Measurements from ENCODE around the gene TTLL1.
"Not testable (repeated sequence)": the region's sequence is repeated elsewhere in the genome, so short reads cannot be mapped to it uniquely, and the experiment has no call there.

The TTLL1 gene

GRCh38 chr22:43013355-43014315 is 75.6 kb downstream of the TTLL1 start:
- no peak for DNase-seq

- DNase-seq = no peak
Measured at GRCh38 chr22:43012390-43012789, 76.8 kb downstream of the TTLL1 start.

GRCh38 chr22:43011079-43011478 is 78.1 kb downstream of the TTLL1 start:
- no peak for DNase-seq

- no peak for DNase-seq
Measured at GRCh38 chr22:43009444-43009843, 79.7 kb downstream of the TTLL1 start.

GRCh38 chr22:43008921-43009320 is 80.3 kb downstream of the TTLL1 start:
- DNase-seq = no peak

- no peak for DNase-seq
Measured at GRCh38 chr22:43008509-43008908, 80.7 kb downstream of the TTLL1 start.

- no peak for DNase-seq
Measured at GRCh38 chr22:43007519-43008102, 81.6 kb downstream of the TTLL1 start.

- DNase-seq = no peak
Measured at GRCh38 chr22:43006753-43007152, 82.4 kb downstream of the TTLL1 start.

GRCh38 chr22:43006016-43006505 is 83.1 kb downstream of the TTLL1 start:
- DNase-seq = no peak

GRCh38 chr22:43005106-43005505 is 84.1 kb downstream of the TTLL1 start:
- no peak for DNase-seq

- no peak for DNase-seq
Measured at GRCh38 chr22:43004362-43005035, 84.7 kb downstream of the TTLL1 start.

GRCh38 chr22:43002202-43002586 is 87.0 kb downstream of the TTLL1 start:
- DNase-seq = no peak

GRCh38 chr22:43001271-43002201 is 87.7 kb downstream of the TTLL1 start:
- no peak for DNase-seq

GRCh38 chr22:43000441-43001175 is 88.6 kb downstream of the TTLL1 start:
- DNase-seq = no peak

GRCh38 chr22:42997582-42998090 is 91.6 kb downstream of the TTLL1 start:
- DNase-seq = no peak

GRCh38 chr22:42996646-42997365 is 92.4 kb downstream of the TTLL1 start:
- DNase-seq = no peak

- not testable (repeated sequence) for DNase-seq
Measured at GRCh38 chr22:42995654-42996053, 93.5 kb downstream of the TTLL1 start.

GRCh38 chr22:42994917-42995562 is 94.2 kb downstream of the TTLL1 start:
- DNase-seq = no peak

- no peak for DNase-seq
Measured at GRCh38 chr22:42994276-42994916, 94.8 kb downstream of the TTLL1 start.
